NCI-H2227 (cell line): Measurements from ENCODE around the gene KCNF1.

ENCODE experiments used
- DNase-seq: peaks from one replicate; lab custom pipeline; 2025; ENCODE audit not compliant: unreplicated experiment; lab: John Stamatoyannopoulos, UW

Gene KCNF1

GRCh38 chr2:10901160-10901939 is 10.4 kb upstream of the KCNF1 start:
- DNase-seq: peak; percentile 31

- no peak for DNase-seq
These were observed 7.9 kb upstream of the KCNF1 start for GRCh38 chr2:10903861-10904210.

- DNase-seq: no peak
These were observed 7.3 kb upstream of the KCNF1 start for GRCh38 chr2:10904455-10904854.

GRCh38 chr2:10905006-10905861 is 6.5 kb upstream of the KCNF1 start:
- DNase-seq: no peak

- no peak for DNase-seq
These were observed 5.9 kb upstream of the KCNF1 start for GRCh38 chr2:10905862-10906143.

GRCh38 chr2:10906926-10907625 is 4.7 kb upstream of the KCNF1 start:
- DNase-seq: no peak

- DNase-seq: no peak
These were observed 3.5 kb upstream of the KCNF1 start for GRCh38 chr2:10908195-10908594.

- peak; percentile 47 for DNase-seq
These were observed 2.4 kb upstream of the KCNF1 start for GRCh38 chr2:10909050-10909995.

GRCh38 chr2:10909996-10910341 is 1.8 kb upstream of the KCNF1 start:
- DNase-seq: no peak

GRCh38 chr2:10910625-10911024 is 1.1 kb upstream of the KCNF1 start:
- no peak for DNase-seq

GRCh38 chr2:10912076-10912731 is 470 bp downstream of the KCNF1 start:
- DNase-seq: no peak

- no peak for DNase-seq
These were observed 1.2 kb downstream of the KCNF1 start for GRCh38 chr2:10912796-10913455.

GRCh38 chr2:10913501-10914271 is 2.0 kb downstream of the KCNF1 start:
- DNase-seq: no peak

GRCh38 chr2:10914272-10914693 is 2.5 kb downstream of the KCNF1 start:
- no peak for DNase-seq

- no peak for DNase-seq
These were observed 3.5 kb downstream of the KCNF1 start for GRCh38 chr2:10915236-10915635.

- DNase-seq: no peak
These were observed 4.1 kb downstream of the KCNF1 start for GRCh38 chr2:10915731-10916276.

- DNase-seq: no peak
These were observed 5.2 kb downstream of the KCNF1 start for GRCh38 chr2:10916953-10917352.

- no peak for DNase-seq
These were observed 6.2 kb downstream of the KCNF1 start for GRCh38 chr2:10917927-10918326.
